ENCODE measurements around the gene PREX1.

Gene PREX1

GRCh38 chr20:48735112-48735511, 92.7 kb downstream of the PREX1 start:
- no peak for DNase-seq (ENCODE audit: low read depth in 2 of 2)

- DNase-seq (ENCODE audit: low read depth in 2 of 2): no peak
Measured at GRCh38 chr20:48734104-48734749, 93.6 kb downstream of the PREX1 start.

GRCh38 chr20:48733296-48733790, 94.5 kb downstream of the PREX1 start:
- no peak for DNase-seq (ENCODE audit: low read depth in 2 of 2)

GRCh38 chr20:48732081-48732829, 95.5 kb downstream of the PREX1 start:
- DNase-seq (ENCODE audit: low read depth in 2 of 2): no peak

- no peak for DNase-seq (ENCODE audit: low read depth in 2 of 2)
Measured at GRCh38 chr20:48731536-48731935, 96.3 kb downstream of the PREX1 start.

GRCh38 chr20:48730977-48731376, 96.8 kb downstream of the PREX1 start:
- no peak for DNase-seq (ENCODE audit: low read depth in 2 of 2)

- no peak for DNase-seq (ENCODE audit: low read depth in 2 of 2)
Measured at GRCh38 chr20:48729538-48729937, 98.3 kb downstream of the PREX1 start.

GRCh38 chr20:48728042-48728825, 99.6 kb downstream of the PREX1 start:
- no peak for DNase-seq (ENCODE audit: low read depth in 2 of 2)

- no peak for DNase-seq (ENCODE audit: low read depth in 2 of 2)
Measured at GRCh38 chr20:48727226-48727625, 100.6 kb downstream of the PREX1 start.

GRCh38 chr20:48725555-48725991, 102.2 kb downstream of the PREX1 start:
- no peak for DNase-seq (ENCODE audit: low read depth in 2 of 2)

GRCh38 chr20:48724891-48725554, 102.8 kb downstream of the PREX1 start:
- DNase-seq (ENCODE audit: low read depth in 2 of 2): no peak

- no peak for DNase-seq (ENCODE audit: low read depth in 2 of 2)
Measured at GRCh38 chr20:48724382-48724781, 103.4 kb downstream of the PREX1 start.

- DNase-seq (ENCODE audit: low read depth in 2 of 2): no peak
Measured at GRCh38 chr20:48723308-48724264, 104.2 kb downstream of the PREX1 start.

GRCh38 chr20:48722737-48723191, 105.0 kb downstream of the PREX1 start:
- DNase-seq (ENCODE audit: low read depth in 2 of 2): no peak

GRCh38 chr20:48722002-48722731, 105.6 kb downstream of the PREX1 start:
- no peak for DNase-seq (ENCODE audit: low read depth in 2 of 2)

- no peak for DNase-seq (ENCODE audit: low read depth in 2 of 2)
Measured at GRCh38 chr20:48721324-48722001, 106.3 kb downstream of the PREX1 start.

GRCh38 chr20:48720256-48720985, 107.4 kb downstream of the PREX1 start:
- DNase-seq (ENCODE audit: low read depth in 2 of 2): no peak

GRCh38 chr20:48719598-48720255, 108.1 kb downstream of the PREX1 start:
- DNase-seq (ENCODE audit: low read depth in 2 of 2): no peak

All from stimulated activated CD8-positive, alpha-beta memory T cell treated with anti-CD3 and anti-CD28 coated beads, Interleukin-2, amount 100 ng/mL, for 48 hours (primary cell).